Mesothelial cell of epicardium (in vitro differentiated cells): ENCODE results near the gene AQP6. TPM values are rescaled to one million over a fixed set of nuclear protein-coding genes. Genes with fewer than 3 reads are reported as not detected.

Experiments used
- DNase-seq, 2 experiments: peaks; one replicate each; pipeline ENCODE4 v3.0.0; 2021; ENCODE audit warnings: low spot score in 2 of 2; ENCODE audit not compliant: unreplicated experiment in 2 of 2
- H3K27ac Mint-ChIP-seq: 2 replicates; pipeline ENCODE4 v1.8.0; 2021; ENCODE audit warnings: mixed read lengths
- H3K27me3 Mint-ChIP-seq: 2 replicates; pipeline ENCODE4 v1.8.0; 2021; ENCODE audit warnings: low read depth, mixed read lengths
- H3K36me3 Mint-ChIP-seq: 2 replicates; pipeline ENCODE4 v1.8.0; 2021; ENCODE audit warnings: mixed read lengths
- H3K4me1 Mint-ChIP-seq: 2 replicates; pipeline ENCODE4 v1.8.0; 2021; ENCODE audit warnings: mixed read lengths
- H3K4me3 Mint-ChIP-seq: 2 replicates; pipeline ENCODE4 v1.8.0; 2021; ENCODE audit warnings: mild to moderate bottlenecking, moderate library complexity, mixed read lengths
- H3K9me3 Mint-ChIP-seq: 2 replicates; pipeline ENCODE4 v1.8.0; 2021; ENCODE audit warnings: mixed read lengths
- total RNA-seq: library from RNA; stranded (reverse); gene quantifications from 3 replicates; pipeline ENCODE4 v1.2.1, GENCODE V29; 2021
- TF ChIP-seq, protein P1 (sequence below): fragments of 200-600 bp; sonication (generic); IDR thresholded peaks from one replicate; pipeline ENCODE4 v1.5.0; 2021; ENCODE audit warnings: antibody characterized with exemption; ENCODE audit not compliant: unreplicated experiment

The AQP6 gene
- total RNA-seq, 1 donor from 2014 or later, result 0.16 TPM

DNA sequence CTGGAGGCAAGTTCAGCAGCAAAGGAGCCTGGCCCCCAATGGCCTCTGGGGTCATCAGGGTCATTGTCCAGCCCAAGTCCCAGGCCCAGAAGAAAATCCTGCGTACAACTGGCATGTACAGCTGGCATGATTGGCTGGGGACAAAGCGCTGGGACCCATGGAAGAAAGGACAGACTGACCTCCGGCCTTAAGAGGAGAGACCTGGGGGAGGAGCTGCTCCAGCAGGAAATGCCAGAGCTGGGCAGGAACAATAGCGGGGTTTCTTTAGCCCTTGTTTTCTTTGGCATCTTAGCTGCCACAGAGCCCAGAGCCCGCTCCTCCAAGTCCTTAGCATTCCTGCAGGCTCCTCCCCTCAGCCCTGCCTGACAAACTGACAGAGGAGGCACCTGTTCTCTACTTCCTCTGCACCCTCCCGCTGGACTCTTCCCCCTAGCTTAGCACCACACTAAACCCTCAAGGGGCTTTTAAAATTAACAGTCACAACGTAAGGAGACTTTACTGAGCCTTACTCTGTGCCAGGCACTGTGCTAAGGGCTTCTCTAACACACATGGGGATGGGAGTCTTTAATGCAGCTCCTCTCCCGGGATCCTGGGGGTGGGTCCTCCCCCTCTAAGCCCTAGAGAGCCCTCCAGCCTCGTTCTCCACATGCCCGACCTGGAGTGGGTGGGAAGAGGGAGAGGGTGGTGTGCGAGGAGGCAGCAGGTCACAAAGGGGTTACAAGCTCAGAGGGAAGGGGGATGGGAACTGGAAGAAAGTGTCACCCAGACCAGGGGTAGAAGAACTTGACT, 12.9 kb upstream of the AQP6 start:
- no peak for DNase-seq

DNA sequence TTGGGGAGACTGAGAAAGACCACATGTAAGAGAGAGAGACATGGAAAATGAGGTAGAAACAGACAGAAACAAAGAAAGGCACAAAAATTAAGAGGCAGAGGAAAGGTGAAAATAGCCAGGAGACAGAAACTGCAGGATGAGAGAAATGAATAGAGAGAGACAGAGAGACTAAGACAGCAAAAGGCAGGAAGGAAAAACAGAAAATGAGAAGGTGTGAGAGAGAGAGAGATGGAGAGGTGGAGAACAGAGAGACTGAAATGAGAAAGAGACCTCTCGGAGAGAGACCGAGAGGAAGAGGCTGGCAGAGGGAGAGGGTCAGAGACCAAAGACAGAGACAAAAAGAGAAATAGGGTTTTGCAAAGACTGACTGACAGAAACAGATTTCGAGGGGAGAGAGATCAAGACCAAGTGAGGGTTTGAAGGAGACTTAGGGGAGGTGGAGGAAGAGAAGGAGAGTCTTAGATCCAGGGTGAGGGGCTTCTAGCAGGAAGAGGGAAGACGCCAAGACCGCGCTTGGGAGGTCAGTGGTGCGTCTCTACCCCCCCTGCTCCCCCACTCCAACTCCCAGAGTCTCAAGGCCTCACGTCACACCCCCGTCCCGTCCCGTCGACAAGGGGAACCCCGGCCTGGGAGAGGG, 12.2 kb upstream of the AQP6 start:
- Mint-ChIP-seq H3K27ac (no peak overlapping the region), H3K4me1 (peaks cover 15% of the 10 kb centered on the region), H3K9me3 (no peaks in the 10 kb centered on the region), H3K27me3 (peaks cover 94% of the 10 kb centered on the region), H3K4me3 (peak overlapping the region; percentile 51), H3K36me3 (no peaks in the 10 kb centered on the region)
- DNase-seq, result no peak
- TF ChIP-seq, protein P1, sequence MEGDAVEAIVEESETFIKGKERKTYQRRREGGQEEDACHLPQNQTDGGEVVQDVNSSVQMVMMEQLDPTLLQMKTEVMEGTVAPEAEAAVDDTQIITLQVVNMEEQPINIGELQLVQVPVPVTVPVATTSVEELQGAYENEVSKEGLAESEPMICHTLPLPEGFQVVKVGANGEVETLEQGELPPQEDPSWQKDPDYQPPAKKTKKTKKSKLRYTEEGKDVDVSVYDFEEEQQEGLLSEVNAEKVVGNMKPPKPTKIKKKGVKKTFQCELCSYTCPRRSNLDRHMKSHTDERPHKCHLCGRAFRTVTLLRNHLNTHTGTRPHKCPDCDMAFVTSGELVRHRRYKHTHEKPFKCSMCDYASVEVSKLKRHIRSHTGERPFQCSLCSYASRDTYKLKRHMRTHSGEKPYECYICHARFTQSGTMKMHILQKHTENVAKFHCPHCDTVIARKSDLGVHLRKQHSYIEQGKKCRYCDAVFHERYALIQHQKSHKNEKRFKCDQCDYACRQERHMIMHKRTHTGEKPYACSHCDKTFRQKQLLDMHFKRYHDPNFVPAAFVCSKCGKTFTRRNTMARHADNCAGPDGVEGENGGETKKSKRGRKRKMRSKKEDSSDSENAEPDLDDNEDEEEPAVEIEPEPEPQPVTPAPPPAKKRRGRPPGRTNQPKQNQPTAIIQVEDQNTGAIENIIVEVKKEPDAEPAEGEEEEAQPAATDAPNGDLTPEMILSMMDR, result no peak

More for the DNA sequence above, 12.9 kb upstream of the AQP6 start:
- peaks cover 88% of the 10 kb centered on the region for H3K27me3 Mint-ChIP-seq
- H3K36me3 Mint-ChIP-seq, result no peaks in the 10 kb centered on the region
- TF ChIP-seq, protein P1, result no peak
- no peaks in the 10 kb centered on the region for H3K9me3 Mint-ChIP-seq
- H3K27ac Mint-ChIP-seq, result no peak overlapping the region
- peaks cover 15% of the 10 kb centered on the region for H3K4me1 Mint-ChIP-seq
- H3K4me3 Mint-ChIP-seq, result peak overlapping the region; percentile 51

DNA sequence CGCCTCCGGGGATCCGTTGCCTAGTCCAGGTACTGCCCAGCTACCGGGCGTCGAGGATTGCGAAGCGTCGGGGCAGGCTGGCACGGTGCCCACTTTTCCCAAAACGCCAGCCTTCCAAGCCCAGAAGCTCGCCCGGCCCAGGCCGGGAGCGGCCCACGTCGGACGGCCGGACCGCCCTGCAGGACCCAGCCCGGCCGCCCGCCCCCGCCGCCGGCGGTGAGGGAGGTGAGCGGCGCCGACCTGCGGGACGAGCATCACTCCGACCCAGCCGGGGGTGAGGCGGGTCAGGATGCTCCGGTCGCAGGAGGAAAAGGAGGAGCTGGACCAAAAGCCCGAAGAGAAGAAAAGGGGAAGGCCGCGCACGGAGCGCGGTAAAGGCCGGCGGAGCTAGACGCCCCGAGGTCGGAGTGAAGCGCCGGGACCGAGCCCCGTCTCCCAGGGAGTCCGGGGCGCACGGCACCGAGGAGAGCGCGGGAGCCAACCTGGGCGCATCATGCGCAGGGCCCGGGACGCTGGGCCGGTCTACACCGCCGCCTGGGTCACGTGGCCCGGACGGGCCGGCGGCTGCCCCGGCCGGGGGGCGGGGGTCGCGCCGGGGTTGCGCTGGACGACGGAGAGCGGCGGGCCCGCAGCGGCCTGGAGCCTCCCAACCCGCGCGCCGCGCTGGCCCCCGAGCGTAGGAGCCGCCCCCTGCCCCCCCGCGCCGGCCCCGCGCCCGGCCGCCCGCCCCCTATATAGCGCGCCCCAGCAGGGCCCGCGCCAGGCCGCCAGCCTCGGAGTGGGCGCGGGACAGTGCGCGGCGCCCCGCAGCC, 11.4 kb upstream of the AQP6 start, which contains the start of gene AQP5:
AQP5 (plus strand) TSS at position 762 of the 812 bp plus-strand sequence. CDS start 146 bp downstream, outside the sequence.
- Mint-ChIP-seq H3K27me3 (peaks cover 93% of the 10 kb centered on the region), H3K4me3 (peak within 1 kb of the TSS; percentile 51), H3K9me3 (no peaks in the 10 kb centered on the region), H3K4me1 (peaks cover 15% of the 10 kb centered on the region), H3K27ac (no peak within 1 kb of the TSS), H3K36me3 (no peaks in the 10 kb centered on the region)
- no peak for DNase-seq
- TF ChIP-seq, protein P1, result no peak

DNA sequence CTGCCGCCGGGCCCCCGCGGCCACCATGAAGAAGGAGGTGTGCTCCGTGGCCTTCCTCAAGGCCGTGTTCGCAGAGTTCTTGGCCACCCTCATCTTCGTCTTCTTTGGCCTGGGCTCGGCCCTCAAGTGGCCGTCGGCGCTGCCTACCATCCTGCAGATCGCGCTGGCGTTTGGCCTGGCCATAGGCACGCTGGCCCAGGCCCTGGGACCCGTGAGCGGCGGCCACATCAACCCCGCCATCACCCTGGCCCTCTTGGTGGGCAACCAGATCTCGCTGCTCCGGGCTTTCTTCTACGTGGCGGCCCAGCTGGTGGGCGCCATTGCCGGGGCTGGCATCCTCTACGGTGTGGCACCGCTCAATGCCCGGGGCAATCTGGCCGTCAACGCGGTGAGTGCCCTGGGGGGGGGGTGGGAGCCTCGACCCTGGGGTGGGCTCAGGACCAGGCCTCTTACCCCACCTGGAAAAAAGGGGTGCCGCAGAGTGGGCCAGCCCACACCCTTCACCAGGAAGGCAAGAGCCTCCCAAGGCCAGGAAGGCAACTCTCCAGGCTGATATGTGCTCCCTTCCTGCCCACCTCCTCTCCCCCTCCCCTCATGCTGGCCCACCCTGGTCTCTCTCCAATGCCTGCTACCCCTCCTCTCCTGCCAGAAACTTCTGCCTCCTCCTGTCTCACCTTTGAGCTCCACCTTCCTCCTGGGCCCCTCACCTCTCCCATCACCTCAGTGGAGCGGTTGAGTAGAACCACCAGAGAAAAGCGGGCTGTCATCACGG, 10.6 kb upstream of the AQP6 start:
- no peak for DNase-seq
- Mint-ChIP-seq H3K27ac (no peak overlapping the region), H3K27me3 (peaks cover 91% of the 10 kb centered on the region), H3K9me3 (no peaks in the 10 kb centered on the region), H3K4me1 (peaks cover 18% of the 10 kb centered on the region), H3K4me3 (peak overlapping the region; percentile 43), H3K36me3 (no peaks in the 10 kb centered on the region)
- TF ChIP-seq, protein P1, result no peak
